Measurements from ENCODE around the gene SLC41A1. TPM values are rescaled to one million over a fixed set of nuclear protein-coding genes. Genes with fewer than 3 reads are reported as not detected.
"Not testable (repeated sequence)": the region's sequence is repeated elsewhere in the genome, so short reads cannot be mapped to it uniquely, and the experiment has no call there.

SLC41A1 gene
- 12.0 TPM for total RNA-seq

DNA sequence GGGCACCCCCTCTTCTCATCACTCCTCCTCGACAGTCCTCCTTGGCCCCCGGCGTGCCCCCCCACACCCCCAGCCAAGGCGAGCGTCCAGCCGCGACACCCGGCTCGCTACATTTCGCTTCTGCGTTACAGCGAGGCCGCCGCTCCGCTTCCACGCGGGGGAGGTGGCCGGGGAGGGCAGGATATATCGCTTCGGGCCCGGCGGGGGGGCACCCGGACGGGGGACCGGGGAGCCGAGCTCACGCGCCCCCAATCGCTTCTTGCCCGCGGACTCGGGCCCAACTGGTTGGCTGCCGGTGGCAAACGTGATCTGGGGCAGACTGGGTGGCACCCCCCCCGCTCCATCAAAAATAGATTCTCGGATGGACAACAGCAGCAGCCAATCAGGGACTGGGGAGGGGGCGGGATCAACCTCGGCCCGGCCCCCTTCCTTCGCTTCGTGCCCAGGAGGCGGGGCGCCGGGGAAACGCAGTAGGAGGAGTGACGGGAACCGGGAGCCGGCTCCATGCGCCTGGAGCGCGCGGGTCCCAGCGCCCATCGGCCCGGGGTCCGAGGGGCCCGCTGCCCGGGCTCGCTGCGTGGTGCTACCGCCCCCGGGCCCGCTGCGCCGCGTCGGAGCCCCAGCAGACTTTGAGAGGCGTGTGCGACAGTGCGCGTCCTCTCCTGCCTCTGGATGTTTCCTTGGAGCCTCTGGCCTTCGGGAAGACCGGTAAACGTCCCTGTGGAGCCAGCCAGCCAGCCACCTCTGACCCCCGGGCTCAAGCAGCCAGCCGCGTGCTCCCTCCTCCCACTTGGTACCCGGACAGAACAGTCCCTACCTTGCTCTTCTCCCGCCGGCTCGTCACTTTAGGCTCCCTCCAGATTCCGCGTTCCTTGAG, at the start of gene SLC41A1:
SLC41A1 (minus strand) TSS at position 321 of the 877 bp plus-strand sequence. CDS start 2,757 bp downstream, outside the sequence.
- Histone ChIP-seq H3K4me1 (ENCODE audit: control insufficient read depth in 3 of 3, insufficient read depth in 3 of 3, low read length in 3 of 3) (peaks cover 41 to 61% (median 46%) of the 10 kb centered on the region in 3 donors), H3K27ac (ENCODE audit: low read depth, low read length) (peak within 1 kb of the TSS; percentile 93), H3K27me3 (ENCODE audit: control insufficient read depth in 3 of 3, insufficient read depth in 3 of 3, low read length in 3 of 3) (no peaks in the 10 kb centered on the region), H3K9me3 (ENCODE audit: control insufficient read depth in 3 of 3, low read length in 3 of 3) (no peaks in the 10 kb centered on the region), H3K4me3 (ENCODE audit: low read length in 3 of 3) (peak within 1 kb of the TSS; percentile 73 to 91 (median 91)), H3K36me3 (ENCODE audit: control insufficient read depth in 3 of 3, insufficient read depth in 3 of 3, low read length in 3 of 3) (peaks cover 0 to 23% (median 6%) of the 10 kb centered on the region in 3 donors), H3K9ac (ENCODE audit: low read depth in 1 of 3, low read length in 3 of 3) (peak within 1 kb of the TSS; percentile 90 to 98 (median 92))

DNA sequence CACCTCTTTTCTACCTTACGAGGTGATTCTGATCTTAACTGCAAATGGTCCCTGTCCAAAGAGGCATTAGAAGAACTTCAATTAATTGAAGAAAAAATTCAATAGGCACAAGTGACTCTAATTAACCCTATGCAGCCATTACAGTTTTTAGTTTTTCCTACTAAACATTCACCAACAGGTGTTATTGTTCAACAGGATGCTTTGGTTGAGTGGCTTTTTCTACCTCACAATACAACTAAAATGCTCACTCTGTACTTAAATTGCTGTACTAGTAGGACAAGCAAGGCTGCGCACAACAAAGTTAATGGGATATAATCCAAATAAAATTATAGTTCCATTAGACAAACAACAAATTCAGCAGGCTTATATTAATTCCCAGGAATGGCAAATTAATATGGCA, 48.5 kb upstream of the SLC41A1 start:
- Histone ChIP-seq H3K27me3 (ENCODE audit: control insufficient read depth in 3 of 3, insufficient read depth in 3 of 3, low read length in 3 of 3) (no peaks in the 10 kb centered on the region), H3K9me3 (ENCODE audit: control insufficient read depth in 3 of 3, low read length in 3 of 3) (no peaks in the 10 kb centered on the region), H3K4me3 (ENCODE audit: low read length in 3 of 3) (no peak overlapping the region), H3K4me1 (ENCODE audit: control insufficient read depth in 3 of 3, insufficient read depth in 3 of 3, low read length in 3 of 3) (no peaks in the 10 kb centered on the region), H3K9ac (ENCODE audit: low read depth in 1 of 3, low read length in 3 of 3) (no peak overlapping the region), H3K36me3 (ENCODE audit: control insufficient read depth in 3 of 3, insufficient read depth in 3 of 3, low read length in 3 of 3) (peaks cover 0 to 2% (median 0%) of the 10 kb centered on the region in 3 donors), H3K27ac (ENCODE audit: low read depth, low read length) (no peak overlapping the region)

DNA sequence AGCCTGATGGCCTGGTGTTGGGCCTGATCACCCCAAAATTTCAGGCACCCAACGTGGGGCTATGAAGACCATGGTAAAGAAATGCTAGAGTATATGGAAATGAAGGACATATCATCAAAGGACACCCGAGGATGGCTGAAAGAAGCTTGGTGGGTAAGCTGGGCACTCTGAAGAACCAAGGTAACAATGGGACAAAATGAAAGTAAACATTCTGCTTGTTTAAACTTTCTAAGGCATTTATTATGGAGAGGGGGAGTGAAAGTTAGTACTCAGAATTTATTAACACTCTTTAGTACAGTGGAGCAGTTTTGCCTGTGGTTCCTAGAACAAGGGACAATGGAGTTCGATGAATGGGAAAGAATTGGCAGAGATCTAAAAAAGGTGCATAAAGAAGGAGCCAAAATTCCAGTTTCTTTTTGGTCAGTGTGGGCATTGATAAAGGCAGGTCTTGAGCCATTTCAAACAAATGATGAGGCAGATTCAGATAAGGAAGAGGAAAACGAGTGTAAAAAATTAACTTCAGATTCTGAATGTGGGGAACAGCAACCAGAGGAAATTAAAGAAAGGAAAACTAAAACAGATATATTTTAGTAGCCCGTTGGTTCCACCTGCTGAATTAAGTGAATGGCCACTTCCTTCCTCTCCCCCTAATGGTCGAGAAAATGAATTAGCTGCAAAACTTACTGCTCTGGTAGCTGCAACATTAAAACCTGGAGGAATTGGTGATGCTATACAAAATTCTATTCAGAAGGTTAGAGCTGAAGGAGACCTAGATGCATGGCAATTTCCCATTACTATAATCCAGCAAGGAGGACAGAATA, 45.4 kb upstream of the SLC41A1 start:
- no peaks in the 10 kb centered on the region for H3K9me3 ChIP-seq (ENCODE audit: control insufficient read depth in 3 of 3, low read length in 3 of 3)
- H3K27me3 ChIP-seq (ENCODE audit: control insufficient read depth in 3 of 3, insufficient read depth in 3 of 3, low read length in 3 of 3) = no peaks in the 10 kb centered on the region
- H3K4me1 ChIP-seq (ENCODE audit: control insufficient read depth in 3 of 3, insufficient read depth in 3 of 3, low read length in 3 of 3) = no peaks in the 10 kb centered on the region
- no peak overlapping the region for H3K27ac ChIP-seq (ENCODE audit: low read depth, low read length)
- no peak overlapping the region for H3K9ac ChIP-seq (ENCODE audit: low read depth in 1 of 3, low read length in 3 of 3)
- peaks cover 0 to 2% (median 0%) of the 10 kb centered on the region in 3 donors for H3K36me3 ChIP-seq (ENCODE audit: control insufficient read depth in 3 of 3, insufficient read depth in 3 of 3, low read length in 3 of 3)
- H3K4me3 ChIP-seq (ENCODE audit: low read length in 3 of 3) = no peak overlapping the region

DNA sequence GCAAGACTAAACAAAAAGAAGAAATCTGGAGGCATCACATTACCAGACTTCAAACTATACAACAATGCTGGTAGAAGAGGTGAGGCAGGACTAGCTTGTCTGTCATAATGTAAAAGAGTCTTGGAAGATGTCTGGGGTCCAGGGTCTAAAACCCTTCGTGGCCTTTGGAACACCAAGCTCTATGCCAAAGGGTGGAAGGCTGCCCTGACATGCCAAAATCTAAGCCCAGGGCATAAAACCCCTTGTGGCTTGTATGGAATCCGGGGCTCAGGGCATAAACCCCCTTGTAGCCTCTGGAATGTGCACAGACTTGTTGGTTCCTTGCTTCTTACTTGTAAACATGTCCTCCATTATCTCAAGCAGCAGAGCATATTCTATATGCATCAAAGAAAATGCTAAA, 44.5 kb upstream of the SLC41A1 start:
- not testable (repeated sequence) for H3K9ac ChIP-seq (ENCODE audit: low read depth in 1 of 3, low read length in 3 of 3); H3K36me3 ChIP-seq (ENCODE audit: control insufficient read depth in 3 of 3, insufficient read depth in 3 of 3, low read length in 3 of 3); H3K4me3 ChIP-seq (ENCODE audit: low read length in 3 of 3); H3K27me3 ChIP-seq (ENCODE audit: control insufficient read depth in 3 of 3, insufficient read depth in 3 of 3, low read length in 3 of 3); H3K4me1 ChIP-seq (ENCODE audit: control insufficient read depth in 3 of 3, insufficient read depth in 3 of 3, low read length in 3 of 3); H3K27ac ChIP-seq (ENCODE audit: low read depth, low read length); H3K9me3 ChIP-seq (ENCODE audit: control insufficient read depth in 3 of 3, low read length in 3 of 3)

DNA sequence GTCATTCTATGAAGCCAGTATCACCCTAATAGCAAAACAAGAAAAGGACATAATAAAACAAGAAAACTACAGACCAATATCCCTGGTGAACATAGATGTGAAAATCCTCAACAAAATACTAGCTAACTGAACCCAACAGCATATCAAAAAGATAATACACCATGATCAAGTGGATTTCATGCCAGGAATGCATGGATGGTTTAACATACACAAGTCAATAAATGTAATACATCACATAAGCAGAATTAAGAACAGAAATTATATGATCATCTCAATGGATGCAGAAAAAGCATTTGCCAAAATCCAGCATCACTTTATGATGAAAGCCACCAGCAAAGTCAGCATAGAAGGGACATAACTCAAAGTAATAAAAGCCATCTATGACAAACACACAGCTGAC, 43.4 kb upstream of the SLC41A1 start:
- Histone ChIP-seq H3K4me3 (ENCODE audit: low read length in 3 of 3) (no peak overlapping the region), H3K9me3 (ENCODE audit: control insufficient read depth in 3 of 3, low read length in 3 of 3) (no peaks in the 10 kb centered on the region), H3K4me1 (ENCODE audit: control insufficient read depth in 3 of 3, insufficient read depth in 3 of 3, low read length in 3 of 3) (no peaks in the 10 kb centered on the region), H3K9ac (ENCODE audit: low read depth in 1 of 3, low read length in 3 of 3) (no peak overlapping the region), H3K27ac (ENCODE audit: low read depth, low read length) (no peak overlapping the region), H3K36me3 (ENCODE audit: control insufficient read depth in 3 of 3, insufficient read depth in 3 of 3, low read length in 3 of 3) (no peaks in the 10 kb centered on the region), H3K27me3 (ENCODE audit: control insufficient read depth in 3 of 3, insufficient read depth in 3 of 3, low read length in 3 of 3) (no peaks in the 10 kb centered on the region)

DNA sequence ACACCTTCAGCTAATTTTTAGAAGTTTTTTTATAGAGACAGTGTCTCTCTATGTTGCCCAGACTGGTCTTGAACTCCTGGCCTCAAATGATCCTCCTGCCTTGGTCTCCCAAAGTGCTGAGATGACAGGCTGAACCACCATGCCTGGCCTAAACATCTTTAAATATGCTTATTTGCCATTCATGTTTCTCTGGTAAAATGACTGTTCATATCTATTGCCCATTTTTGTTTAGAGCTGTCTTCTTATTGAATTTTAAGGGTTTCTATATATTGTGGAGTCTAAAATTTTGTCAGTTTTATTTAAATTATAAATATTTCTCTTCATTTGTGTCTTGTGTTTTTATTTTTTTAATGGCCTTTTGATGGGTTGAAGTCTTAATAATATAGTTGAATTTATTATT, 40.0 kb upstream of the SLC41A1 start:
- Histone ChIP-seq H3K27me3 (ENCODE audit: control insufficient read depth in 3 of 3, insufficient read depth in 3 of 3, low read length in 3 of 3) (no peaks in the 10 kb centered on the region), H3K4me3 (ENCODE audit: low read length in 3 of 3) (no peak overlapping the region), H3K4me1 (ENCODE audit: control insufficient read depth in 3 of 3, insufficient read depth in 3 of 3, low read length in 3 of 3) (no peaks in the 10 kb centered on the region), H3K27ac (ENCODE audit: low read depth, low read length) (no peak overlapping the region), H3K9me3 (ENCODE audit: control insufficient read depth in 3 of 3, low read length in 3 of 3) (no peaks in the 10 kb centered on the region), H3K9ac (ENCODE audit: low read depth in 1 of 3, low read length in 3 of 3) (no peak overlapping the region), H3K36me3 (ENCODE audit: control insufficient read depth in 3 of 3, insufficient read depth in 3 of 3, low read length in 3 of 3) (peaks cover 0 to 3% (median 0%) of the 10 kb centered on the region in 3 donors)

DNA sequence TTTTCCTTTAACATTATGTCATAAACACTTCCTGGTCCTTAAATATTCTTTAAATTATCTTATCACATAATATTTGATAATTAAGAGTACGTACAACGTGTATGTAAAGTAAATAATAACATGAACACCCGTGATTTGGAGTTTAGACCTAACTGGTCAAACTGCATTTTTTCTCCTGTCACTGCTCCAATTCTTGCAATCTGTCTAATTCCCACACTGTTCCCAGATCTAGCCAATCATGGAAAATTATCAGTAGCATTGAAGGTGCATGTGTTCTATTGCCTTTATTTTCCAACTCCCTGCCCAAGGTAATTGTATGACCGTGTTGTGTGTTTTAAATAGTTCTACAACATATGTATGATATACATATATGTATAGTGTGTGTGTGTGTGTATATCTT, 39.0 kb upstream of the SLC41A1 start:
- no peak overlapping the region for H3K9ac ChIP-seq (ENCODE audit: low read depth in 1 of 3, low read length in 3 of 3)
- H3K36me3 ChIP-seq (ENCODE audit: control insufficient read depth in 3 of 3, insufficient read depth in 3 of 3, low read length in 3 of 3) = peaks cover 0 to 3% (median 0%) of the 10 kb centered on the region in 3 donors
- H3K9me3 ChIP-seq (ENCODE audit: control insufficient read depth in 3 of 3, low read length in 3 of 3) = no peaks in the 10 kb centered on the region
- no peak overlapping the region for H3K27ac ChIP-seq (ENCODE audit: low read depth, low read length)
- no peaks in the 10 kb centered on the region for H3K27me3 ChIP-seq (ENCODE audit: control insufficient read depth in 3 of 3, insufficient read depth in 3 of 3, low read length in 3 of 3)
- no peak overlapping the region for H3K4me3 ChIP-seq (ENCODE audit: low read length in 3 of 3)
- H3K4me1 ChIP-seq (ENCODE audit: control insufficient read depth in 3 of 3, insufficient read depth in 3 of 3, low read length in 3 of 3) = no peaks in the 10 kb centered on the region

DNA sequence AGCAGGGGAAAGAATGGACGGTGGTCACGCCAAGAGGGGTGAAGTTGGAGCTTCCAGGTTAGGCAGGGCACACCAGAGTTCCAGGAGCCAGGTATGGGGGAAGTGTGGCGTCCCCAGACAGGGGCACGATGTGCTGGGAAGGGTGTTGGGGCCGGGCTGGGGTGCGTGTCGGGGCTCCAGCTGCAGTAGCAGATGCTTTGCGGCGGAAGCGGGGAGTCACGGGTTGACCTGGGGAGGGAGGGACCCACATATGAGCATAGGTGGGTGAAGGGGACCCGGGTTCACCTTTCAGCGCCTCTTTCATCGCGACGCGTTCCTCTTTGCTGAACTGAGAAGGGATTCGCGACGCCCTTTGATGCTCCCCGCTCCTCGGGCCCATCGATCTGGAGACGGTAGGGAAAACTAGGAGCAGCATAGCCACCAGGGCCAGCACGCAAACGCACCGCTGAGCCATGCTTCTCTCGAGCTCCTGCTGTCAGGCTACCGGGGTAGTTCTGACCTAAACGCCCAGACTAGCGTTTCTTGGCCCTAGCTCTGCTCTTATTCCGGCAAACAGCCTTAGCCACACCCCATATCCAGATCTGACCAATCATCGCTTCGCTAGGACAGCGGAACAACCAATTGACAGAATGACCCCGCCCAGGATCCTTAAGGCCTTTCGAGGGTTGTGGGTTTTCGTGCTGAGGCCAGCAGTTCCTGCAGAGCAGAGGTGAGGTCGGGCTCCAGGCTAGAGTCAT, 36.8 kb upstream of the SLC41A1 start, which contains the start of gene PM20D1:
PM20D1 (minus strand) TSS at position 514 of the 737 bp plus-strand sequence; CDS start at position 454, 60 bp downstream.
- Histone ChIP-seq H3K27ac (ENCODE audit: low read depth, low read length) (no peak within 1 kb of the TSS), H3K4me3 (ENCODE audit: low read length in 3 of 3) (peak within 1 kb of the TSS in 1 of 3 donors; percentile 63)

DNA sequence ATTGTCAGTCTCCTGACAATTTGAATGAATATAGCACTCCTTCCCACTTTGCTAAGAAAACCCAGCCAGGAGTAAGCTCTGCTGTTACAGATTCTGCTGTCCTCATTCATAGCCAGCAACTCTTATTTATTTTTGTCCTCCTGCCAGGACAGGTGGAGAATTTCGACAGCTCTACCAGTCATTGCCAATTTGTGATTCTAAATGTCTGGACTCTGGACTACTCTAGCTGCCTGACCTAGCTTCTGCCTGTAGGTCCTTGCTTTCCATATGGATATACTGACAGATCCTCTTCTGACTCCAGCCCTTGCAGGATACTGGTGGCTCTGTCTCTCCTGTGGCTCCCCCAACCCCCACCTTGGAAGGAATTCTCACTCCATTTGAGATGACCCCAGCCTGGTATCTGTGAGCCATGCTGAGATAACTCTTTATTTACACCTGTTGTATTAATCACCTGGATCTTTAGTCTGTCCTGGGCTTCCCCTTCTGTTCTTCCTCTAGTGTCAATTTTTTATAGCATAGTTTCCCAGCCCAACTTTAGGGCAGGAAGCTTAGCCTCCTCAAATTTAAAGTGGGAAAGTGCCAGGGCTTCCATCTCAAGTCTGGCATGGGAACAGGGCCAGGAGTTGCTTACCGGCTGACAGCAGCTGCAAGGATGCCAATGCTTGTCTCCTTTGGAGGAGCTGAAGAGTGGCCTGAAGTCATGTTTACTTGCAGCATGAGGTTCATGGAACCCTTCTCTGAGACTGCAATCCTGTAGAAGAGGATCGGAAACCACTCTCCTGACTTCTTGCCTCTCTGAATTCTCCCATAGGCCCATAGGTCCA, 30.2 kb upstream of the SLC41A1 start:
- no peak overlapping the region for H3K9ac ChIP-seq (ENCODE audit: low read depth in 1 of 3, low read length in 3 of 3)
- H3K9me3 ChIP-seq (ENCODE audit: control insufficient read depth in 3 of 3, low read length in 3 of 3) = no peaks in the 10 kb centered on the region
- peaks cover 0 to 4% (median 0%) of the 10 kb centered on the region in 3 donors for H3K36me3 ChIP-seq (ENCODE audit: control insufficient read depth in 3 of 3, insufficient read depth in 3 of 3, low read length in 3 of 3)
- no peak overlapping the region for H3K4me3 ChIP-seq (ENCODE audit: low read length in 3 of 3)
- H3K4me1 ChIP-seq (ENCODE audit: control insufficient read depth in 3 of 3, insufficient read depth in 3 of 3, low read length in 3 of 3) = peaks cover 17 to 24% (median 18%) of the 10 kb centered on the region in 3 donors
- no peak overlapping the region for H3K27ac ChIP-seq (ENCODE audit: low read depth, low read length)
- no peaks in the 10 kb centered on the region for H3K27me3 ChIP-seq (ENCODE audit: control insufficient read depth in 3 of 3, insufficient read depth in 3 of 3, low read length in 3 of 3)

More for the DNA sequence above, 36.8 kb upstream of the SLC41A1 start, which contains the start of gene PM20D1:
- Histone ChIP-seq H3K27me3 (ENCODE audit: control insufficient read depth in 3 of 3, insufficient read depth in 3 of 3, low read length in 3 of 3) (no peaks in the 10 kb centered on the region), H3K9me3 (ENCODE audit: control insufficient read depth in 3 of 3, low read length in 3 of 3) (no peaks in the 10 kb centered on the region), H3K4me1 (ENCODE audit: control insufficient read depth in 3 of 3, insufficient read depth in 3 of 3, low read length in 3 of 3) (no peaks in the 10 kb centered on the region), H3K9ac (ENCODE audit: low read depth in 1 of 3, low read length in 3 of 3) (peak within 1 kb of the TSS in 1 of 3 donors; percentile 57), H3K36me3 (ENCODE audit: control insufficient read depth in 3 of 3, insufficient read depth in 3 of 3, low read length in 3 of 3) (peaks cover 0 to 3% (median 0%) of the 10 kb centered on the region in 3 donors)

All from skeletal muscle tissue (tissue), 4 donors.